Esophagus muscularis mucosa (tissue), 4 donors: ENCODE results near the gene NEURL3. TPM values are rescaled to one million over a fixed set of nuclear protein-coding genes. Genes with fewer than 3 reads are reported as not detected.

Source experiments
- DNase-seq: peaks from one replicate; pipeline ENCODE4 v3.0.0-alpha.2; 2017; ENCODE audit errors: extremely low spot score
- H3K27ac ChIP-seq, 4 donors: fragments of 200-600 bp; sonication (generic); replicated peaks in 1 of 4; 1 replicate in 3 of 4; 2 replicates in 1 of 4; pipeline ENCODE4 v1.5.1; 2016 to 2019; ENCODE audit warnings: mild to moderate bottlenecking in 1 of 4
- H3K27me3 ChIP-seq, 4 donors: fragments of 200-600 bp; sonication (generic); one replicate each; pipeline versions ENCODE4 v1.5.1 to v1.6.0; 2016 to 2019
- H3K36me3 ChIP-seq, 4 donors: fragments of 200-600 bp; sonication (generic); one replicate each; pipeline ENCODE4 v1.5.1; 2016 to 2019
- H3K4me1 ChIP-seq, 4 donors: fragments of 200-600 bp; sonication (generic); one replicate each; pipeline ENCODE4 v1.5.1; 2016 to 2019
- H3K4me3 ChIP-seq, 4 donors: fragments of 200-600 bp; sonication (generic); 1 replicate in 2 of 4; 2 replicates in 2 of 4; pipeline ENCODE4 v1.5.1; 2016 to 2019; ENCODE audit warnings: mild to moderate bottlenecking in 4 of 4, moderate library complexity in 1 of 4
- H3K9me3 ChIP-seq, 4 donors: fragments of 200-600 bp; sonication (generic); 1 replicate in 3 of 4; 2 replicates in 1 of 4; pipeline ENCODE4 v1.5.1; 2016 to 2019
- CTCF ChIP-seq, 3 experiments: fragments of 200-600 bp in 2 of 3; fragments of 450-650 bp in 1 of 3; sonication (generic) in 2 of 3; IDR thresholded peaks; one replicate each; pipeline ENCODE4 v1.5.1; 2017 to 2019; ENCODE audit warnings: antibody characterized with exemption in 3 of 3, mild to moderate bottlenecking in 2 of 3, moderate library complexity in 1 of 3
- EP300 ChIP-seq: sonication (generic); formaldehyde crosslinking; IDR thresholded peaks from one replicate; pipeline ENCODE4 v1.6.1; 2017; ENCODE audit warnings: antibody characterized with exemption
- POLR2A ChIP-seq: fragments of 450-650 bp; IDR thresholded peaks from one replicate; pipeline ENCODE4 v1.6.1; 2017; ENCODE audit warnings: antibody characterized with exemption, moderate library complexity, mild to moderate bottlenecking, low read depth
- POLR2AphosphoS5 ChIP-seq, 2 donors: sonication (generic); formaldehyde crosslinking; IDR thresholded peaks; one replicate each; pipeline ENCODE4 v1.6.1; 2017; ENCODE audit warnings: antibody characterized with exemption in 2 of 2
- WGBS: methylation state at CpG from one replicate; pipeline ENCODE4 v1.1.5; 2018; 5-methylcytosine and 5-hydroxymethylcytosine counted together
- intact Hi-C: fragments of 100-400 bp; cut with DNase I; formaldehyde crosslinking; loops from one replicate; pipeline ENCODE4 v1.15.1; 2023
- total RNA-seq, 4 donors: library from RNA; depleted of rRNA; stranded (reverse); fragments of >200 nt; gene quantifications; one replicate each; pipeline versions ENCODE4 v1.1.0 to v1.2.1, GENCODE V29; 2016

Gene NEURL3
- total RNA-seq, 4 donors from 2014 or later, result not detected

GRCh38 chr2:96493072-96493471 is 12.1 kb downstream of the NEURL3 start:
- Histone ChIP-seq H3K27ac (no peak overlapping the region), H3K4me3 (no peak overlapping the region), H3K27me3 (no peaks in the 10 kb centered on the region), H3K9me3 (peaks cover 0 to 15% (median 0%) of the 10 kb centered on the region in 4 donors), H3K4me1 (no peaks in the 10 kb centered on the region), H3K36me3 (no peaks in the 10 kb centered on the region)
- 84% methylated on average over 5 of the region's 5 CpGs for WGBS
- intact Hi-C loops, result no loop called here
- DNase-seq, result no peak
- TF ChIP-seq POLR2AphosphoS5 (IDR thresholded peaks at IDR 0.05) (no peak), EP300 (no peak), POLR2A (no peak), CTCF (IDR thresholded peaks at IDR 0.05) (no peak)

GRCh38 chr2:96491860-96492497 is 13.2 kb downstream of the NEURL3 start:
- TF ChIP-seq POLR2A (no peak), EP300 (no peak), CTCF (IDR thresholded peaks at IDR 0.05) (no peak)
- intact Hi-C loops, result no loop called here
- Histone ChIP-seq H3K4me1 (no peaks in the 10 kb centered on the region), H3K36me3 (no peaks in the 10 kb centered on the region), H3K27ac (no peak overlapping the region), H3K9me3 (peaks cover 0 to 15% (median 0%) of the 10 kb centered on the region in 4 donors), H3K4me3 (no peak overlapping the region), H3K27me3 (no peaks in the 10 kb centered on the region)
- 95% methylated on average over 1 of the region's 1 CpG for WGBS
- no peak for DNase-seq

GRCh38 chr2:96489663-96490062 is 15.5 kb downstream of the NEURL3 start:
- H3K27ac ChIP-seq, result no peak overlapping the region
- H3K36me3 ChIP-seq, result no peaks in the 10 kb centered on the region
- no peak for DNase-seq
- no peak overlapping the region for H3K4me3 ChIP-seq
- 64% methylated on average over 1 of the region's 1 CpG for WGBS
- intact Hi-C loops, result no loop called here
- TF ChIP-seq POLR2AphosphoS5 (IDR thresholded peaks at IDR 0.05), result no peak
- TF ChIP-seq EP300, result no peak
- no peak for TF ChIP-seq POLR2A
- TF ChIP-seq CTCF (IDR thresholded peaks at IDR 0.05), result no peak
- peaks cover 3 to 18% (median 15%) of the 10 kb centered on the region in 4 donors for H3K4me1 ChIP-seq
- peaks cover 0 to 12% (median 0%) of the 10 kb centered on the region in 4 donors for H3K9me3 ChIP-seq
- H3K27me3 ChIP-seq, result no peaks in the 10 kb centered on the region

- Histone ChIP-seq H3K27me3 (no peaks in the 10 kb centered on the region), H3K36me3 (no peaks in the 10 kb centered on the region), H3K4me3 (no peak overlapping the region), H3K9me3 (peaks cover 0 to 8% (median 0%) of the 10 kb centered on the region in 4 donors), H3K27ac (no peak overlapping the region), H3K4me1 (peaks cover 3 to 18% (median 15%) of the 10 kb centered on the region in 4 donors)
- TF ChIP-seq POLR2A, result no peak
- no peak for TF ChIP-seq POLR2AphosphoS5 (IDR thresholded peaks at IDR 0.05)
- TF ChIP-seq CTCF (IDR thresholded peaks at IDR 0.05), result no peak
- no peak for TF ChIP-seq EP300
- 88% methylated on average over 3 of the region's 3 CpGs for WGBS
- intact Hi-C loops, result no loop called here
- DNase-seq, result no peak
Observed at GRCh38 chr2:96489261-96489660, 15.9 kb downstream of the NEURL3 start.

GRCh38 chr2:96486696-96487095 is 18.5 kb downstream of the NEURL3 start:
- Histone ChIP-seq H3K27me3 (no peaks in the 10 kb centered on the region), H3K4me1 (peaks cover 3 to 18% (median 15%) of the 10 kb centered on the region in 4 donors), H3K9me3 (peaks cover 0 to 6% (median 0%) of the 10 kb centered on the region in 4 donors), H3K4me3 (peak overlapping the region; percentile 53 to 60 (median 56)), H3K36me3 (no peaks in the 10 kb centered on the region), H3K27ac (peak overlapping the region; percentile 79 to 87 (median 82))
- TF ChIP-seq POLR2AphosphoS5 (IDR thresholded peaks at IDR 0.05) (no peak), POLR2A (no peak), CTCF (IDR thresholded peaks at IDR 0.05) (no peak), EP300 (no peak)
- 55% methylated on average over 3 of the region's 3 CpGs for WGBS
- no peak for DNase-seq
- intact Hi-C loops, result no loop called here
